CD4-positive, CD25-positive, alpha-beta regulatory T cell (primary cell): ENCODE data around the gene NOL4L. TPM values are rescaled to one million over a fixed set of nuclear protein-coding genes. Genes with fewer than 3 reads are reported as not detected.

ENCODE experiments used
- ATAC-seq, 2 donors: fragments of 150-1000 bp; cut with Tn5 transposase; one replicate each; pipeline ENCODE4 v1.10.0; 2021; ENCODE audit warnings: low read depth in 2 of 2, moderate number of reproducible peaks in 2 of 2, moderate library complexity in 1 of 2
- DNase-seq, 3 donors: peaks; one replicate each; pipeline versions ENCODE4 v3.0.0 to v3.0.0-alpha.2; 2012 to 2022; ENCODE audit warnings: mixed read lengths in 1 of 3
- H3K27ac ChIP-seq: one replicate; pipeline ENCODE4 v1.7.0; 2013; ENCODE audit warnings: mild to moderate bottlenecking, low read length; ENCODE audit not compliant: insufficient read depth, poor library complexity, severe bottlenecking
- H3K27me3 ChIP-seq: one replicate; pipeline ENCODE4 v1.7.0; 2013; ENCODE audit warnings: low read length; ENCODE audit not compliant: control insufficient read depth, insufficient read depth
- H3K36me3 ChIP-seq: one replicate; pipeline ENCODE4 v1.7.0; 2013; ENCODE audit warnings: mild to moderate bottlenecking, low read length, moderate library complexity; ENCODE audit not compliant: control insufficient read depth, insufficient read depth
- H3K4me1 ChIP-seq: 2 replicates; pipeline ENCODE4 v1.7.0; 2013; ENCODE audit warnings: mild to moderate bottlenecking, low read length; ENCODE audit not compliant: insufficient read depth, control insufficient read depth, poor library complexity, severe bottlenecking
- H3K4me3 ChIP-seq: one replicate; pipeline ENCODE4 v1.7.0; 2013; ENCODE audit warnings: low read depth, mild to moderate bottlenecking, low read length, moderate library complexity
- H3K9me3 ChIP-seq, 2 experiments: 1 replicate in 1 of 2; 2 replicates in 1 of 2; pipeline ENCODE4 v1.7.0; 2013; ENCODE audit warnings: low read length in 2 of 2, mild to moderate bottlenecking in 1 of 2, moderate library complexity in 1 of 2; ENCODE audit not compliant: control insufficient read depth in 2 of 2
- H3K27ac Mint-ChIP-seq, 3 donors: one replicate each; pipeline ENCODE4 v1.8.0; 2020 to 2022; ENCODE audit warnings: mild to moderate bottlenecking in 3 of 3, mixed read lengths in 3 of 3, moderate library complexity in 2 of 3
- H3K27me3 Mint-ChIP-seq: one replicate; pipeline ENCODE4 v1.8.0; 2022; ENCODE audit warnings: mild to moderate bottlenecking, mixed read lengths
- H3K36me3 Mint-ChIP-seq: one replicate; pipeline ENCODE4 v1.8.0; 2020; ENCODE audit warnings: mixed read lengths
- H3K4me1 Mint-ChIP-seq, 4 donors: one replicate each; pipeline ENCODE4 v1.8.0; 2020 to 2022; ENCODE audit warnings: mixed read lengths in 4 of 4, mild to moderate bottlenecking in 1 of 4
- H3K4me3 Mint-ChIP-seq, 4 donors: one replicate each; pipeline ENCODE4 v1.8.0; 2020 to 2022; ENCODE audit warnings: mild to moderate bottlenecking in 4 of 4, mixed read lengths in 4 of 4, moderate library complexity in 3 of 4
- H3K9me3 Mint-ChIP-seq, 7 donors: one replicate each; pipeline ENCODE4 v1.8.0; 2020 to 2022; ENCODE audit warnings: mixed read lengths in 7 of 7, mild to moderate bottlenecking in 3 of 7, moderate library complexity in 2 of 7
- polyA plus RNA-seq, 4 donors: library from polyadenylated mRNA; unstranded; fragments of 300-500 nt; fragmentation: Illumina TruSeq; gene quantifications; one replicate each; pipeline ENCODE4 v1.2.3, GENCODE V29; 2021
- total RNA-seq: library from RNA; stranded (reverse); gene quantifications from one replicate; pipeline ENCODE4 v1.2.3, GENCODE V29; 2022

NOL4L gene
- total and polyA plus RNA-seq, 5 donors from 2014 or later: 7.1 to 84.8 (median 10.8) TPM

DNA sequence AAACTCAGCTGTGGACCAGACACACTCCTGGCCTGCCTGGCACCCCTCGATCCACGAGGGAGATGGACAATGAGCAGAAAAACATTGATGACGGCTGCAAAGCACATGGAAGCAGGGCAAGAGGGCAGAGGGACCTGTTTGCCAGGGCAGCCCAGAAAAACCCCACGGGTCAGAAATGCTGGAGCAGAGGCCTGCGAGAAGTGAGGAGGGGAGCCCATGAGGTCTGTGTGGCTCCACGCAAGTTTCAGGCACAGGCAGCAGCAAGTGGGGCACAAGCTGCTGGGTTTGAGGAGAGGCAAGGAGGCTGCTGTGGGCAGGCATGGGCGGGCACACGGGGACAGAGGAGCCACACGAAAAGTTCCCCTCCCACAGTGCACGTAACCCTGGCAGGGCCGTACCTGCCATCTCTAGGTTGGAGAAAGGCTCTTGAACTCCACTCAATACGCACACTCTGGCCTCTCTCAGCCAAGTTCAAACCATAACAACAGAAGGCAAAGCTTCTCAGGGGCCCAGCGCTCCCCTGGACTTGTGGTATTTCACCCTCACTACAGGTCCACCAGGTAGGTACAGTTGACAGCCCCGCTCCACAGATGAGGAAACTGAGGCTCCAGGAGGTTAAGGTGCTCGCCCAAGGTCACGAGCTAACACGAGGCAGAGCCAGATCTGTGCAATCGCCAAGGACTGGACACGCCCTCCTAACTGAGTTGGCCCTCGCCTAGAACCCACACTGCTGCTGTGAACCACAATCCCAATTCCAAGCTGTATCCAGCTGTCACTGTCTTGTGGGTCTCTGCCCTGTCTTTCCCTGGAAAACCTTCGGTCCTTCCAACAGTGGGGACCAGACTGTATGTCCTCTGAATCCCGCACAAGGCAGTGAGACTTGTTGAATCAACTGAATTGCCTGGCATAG is 108.2 kb downstream of the NOL4L start:
- Mint-ChIP-seq H3K36me3 (no peaks in the 10 kb centered on the region), H3K27me3 (no peaks in the 10 kb centered on the region), H3K9me3 (no peaks in the 10 kb centered on the region), H3K27ac (peak overlapping the region; percentile 87 to 93 (median 90)), H3K4me1 (peaks cover 0 to 62% (median 31%) of the 10 kb centered on the region in 4 donors), H3K4me3 (peak overlapping the region; percentile 36 to 79 (median 70))
- DNase-seq (no peak), ATAC-seq (no peak)
- Histone ChIP-seq H3K36me3 (peaks cover 20% of the 10 kb centered on the region), H3K27me3 (no peaks in the 10 kb centered on the region), H3K4me3 (no peak overlapping the region), H3K9me3 (no peaks in the 10 kb centered on the region), H3K4me1 (peaks cover 23% of the 10 kb centered on the region), H3K27ac (no peak overlapping the region)

DNA sequence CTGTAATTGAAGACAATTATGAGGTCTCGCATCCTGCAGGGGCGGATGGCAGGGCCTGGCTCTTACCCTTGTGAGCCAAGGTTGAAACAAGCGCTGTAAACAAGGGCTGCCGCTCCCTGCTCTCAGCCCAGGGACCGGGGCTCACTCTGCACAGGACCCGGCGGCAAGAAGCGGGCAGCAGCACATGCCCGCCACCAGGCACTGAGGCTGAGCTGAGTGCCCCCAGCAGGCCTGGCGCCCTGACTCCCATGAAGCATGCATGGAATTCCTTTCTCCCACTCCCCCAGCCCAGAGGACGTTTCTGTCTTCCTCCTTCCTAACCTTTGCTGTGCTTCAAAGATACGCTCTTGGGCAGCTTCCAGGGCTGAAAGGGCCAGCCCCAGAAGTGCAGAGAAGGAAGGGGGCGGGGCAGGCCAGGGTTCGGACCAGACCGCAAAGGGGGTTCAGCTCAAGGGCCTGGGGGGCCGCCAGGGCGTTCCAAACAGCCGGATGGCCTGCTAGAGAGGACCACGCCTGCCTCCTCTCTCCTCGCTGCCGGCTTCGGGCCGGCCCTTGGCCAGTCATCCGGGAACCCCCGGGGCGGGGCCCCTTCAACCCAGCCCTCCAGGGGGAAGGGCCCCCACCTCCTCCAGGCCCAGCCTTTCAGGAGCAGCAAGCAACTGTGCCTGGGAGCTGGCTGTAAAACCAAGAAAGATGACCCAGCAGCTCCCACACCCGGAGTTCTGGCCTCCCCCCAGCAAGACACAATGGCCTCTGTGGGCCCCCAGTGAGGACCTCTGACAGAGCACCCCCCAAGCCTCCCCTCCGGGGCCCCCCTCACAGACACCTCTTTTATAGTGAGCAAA is 109.9 kb downstream of the NOL4L start:
- H3K27ac ChIP-seq: peak overlapping the region; percentile 49
- H3K36me3 ChIP-seq: peaks cover 25% of the 10 kb centered on the region
- Mint-ChIP-seq H3K27me3 (no peaks in the 10 kb centered on the region), H3K4me1 (peaks cover 0 to 60% (median 29%) of the 10 kb centered on the region in 4 donors), H3K4me3 (no peak overlapping the region), H3K27ac (peak overlapping the region in 2 of 3 donors; percentile 60 to 87), H3K36me3 (no peaks in the 10 kb centered on the region), H3K9me3 (no peaks in the 10 kb centered on the region)
- H3K4me3 ChIP-seq: no peak overlapping the region
- DNase-seq: no peak
- H3K4me1 ChIP-seq: peaks cover 13% of the 10 kb centered on the region
- no peak for ATAC-seq
- H3K9me3 ChIP-seq: no peaks in the 10 kb centered on the region
- H3K27me3 ChIP-seq: no peaks in the 10 kb centered on the region

DNA sequence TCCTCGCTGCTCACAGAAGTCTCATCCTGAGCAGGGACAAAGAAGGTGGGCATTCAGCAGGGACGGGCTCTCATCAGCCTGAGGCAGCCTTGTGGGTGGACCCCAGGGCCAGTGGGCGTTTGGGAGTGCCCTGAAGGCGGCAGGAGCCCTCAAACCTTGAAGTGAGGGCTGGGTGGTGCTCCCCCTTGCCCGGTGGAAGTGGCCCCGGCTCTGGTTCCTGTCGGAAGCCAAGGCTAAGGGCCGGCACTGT is 110.5 kb downstream of the NOL4L start:
- Histone ChIP-seq H3K27me3 (no peaks in the 10 kb centered on the region), H3K27ac (no peak overlapping the region), H3K36me3 (peaks cover 25% of the 10 kb centered on the region), H3K4me3 (no peak overlapping the region), H3K4me1 (peaks cover 13% of the 10 kb centered on the region), H3K9me3 (no peaks in the 10 kb centered on the region)
- H3K4me1 Mint-ChIP-seq: peaks cover 0 to 57% (median 25%) of the 10 kb centered on the region in 4 donors
- H3K4me3 Mint-ChIP-seq: no peak overlapping the region
- no peaks in the 10 kb centered on the region for H3K9me3 Mint-ChIP-seq
- H3K36me3 Mint-ChIP-seq: no peaks in the 10 kb centered on the region
- no peak overlapping the region for H3K27ac Mint-ChIP-seq
- no peak for ATAC-seq
- DNase-seq: no peak
- no peaks in the 10 kb centered on the region for H3K27me3 Mint-ChIP-seq

DNA sequence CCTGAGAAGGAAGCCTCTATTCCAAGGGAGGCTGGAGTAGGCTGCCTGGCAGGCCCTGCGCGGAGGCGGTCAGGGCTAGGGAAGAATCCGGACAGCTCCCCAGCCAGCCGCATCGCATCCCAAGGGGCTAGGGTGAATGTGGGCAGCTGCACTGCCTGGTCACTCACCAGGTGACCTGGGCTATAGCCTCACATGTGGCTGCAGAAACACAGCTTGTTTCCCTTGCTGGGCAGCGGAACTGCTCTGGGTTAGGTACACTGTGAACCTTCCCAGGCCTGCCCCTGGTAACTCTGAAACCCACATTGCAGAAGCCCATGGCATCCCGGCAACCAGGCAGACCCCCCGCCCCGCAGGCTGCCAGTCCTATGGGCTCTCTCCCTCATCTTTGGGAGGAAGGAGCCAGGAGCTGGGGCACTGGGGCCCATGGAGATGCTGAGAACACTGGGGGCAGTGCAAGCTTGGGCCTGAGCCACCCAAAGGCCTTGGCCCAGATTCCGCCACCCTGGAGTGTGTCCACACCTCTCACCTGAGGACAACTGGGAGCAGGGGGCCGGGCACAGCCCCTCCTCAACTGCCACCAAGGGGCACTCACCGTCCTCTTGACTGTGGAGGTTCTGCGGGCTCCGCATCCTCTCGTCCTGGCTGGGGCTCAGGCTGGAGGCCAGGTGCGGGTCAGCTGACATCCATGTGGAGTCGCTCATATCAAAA is 111.0 kb downstream of the NOL4L start:
- H3K36me3 ChIP-seq: peaks cover 25% of the 10 kb centered on the region
- Mint-ChIP-seq H3K36me3 (no peaks in the 10 kb centered on the region), H3K27ac (no peak overlapping the region), H3K27me3 (no peaks in the 10 kb centered on the region), H3K4me1 (peaks cover 0 to 52% (median 21%) of the 10 kb centered on the region in 4 donors), H3K4me3 (no peak overlapping the region), H3K9me3 (no peaks in the 10 kb centered on the region)
- peaks cover 13% of the 10 kb centered on the region for H3K4me1 ChIP-seq
- no peaks in the 10 kb centered on the region for H3K9me3 ChIP-seq
- DNase-seq: no peak
- H3K27me3 ChIP-seq: no peaks in the 10 kb centered on the region
- H3K27ac ChIP-seq: no peak overlapping the region
- ATAC-seq: no peak
- no peak overlapping the region for H3K4me3 ChIP-seq

DNA sequence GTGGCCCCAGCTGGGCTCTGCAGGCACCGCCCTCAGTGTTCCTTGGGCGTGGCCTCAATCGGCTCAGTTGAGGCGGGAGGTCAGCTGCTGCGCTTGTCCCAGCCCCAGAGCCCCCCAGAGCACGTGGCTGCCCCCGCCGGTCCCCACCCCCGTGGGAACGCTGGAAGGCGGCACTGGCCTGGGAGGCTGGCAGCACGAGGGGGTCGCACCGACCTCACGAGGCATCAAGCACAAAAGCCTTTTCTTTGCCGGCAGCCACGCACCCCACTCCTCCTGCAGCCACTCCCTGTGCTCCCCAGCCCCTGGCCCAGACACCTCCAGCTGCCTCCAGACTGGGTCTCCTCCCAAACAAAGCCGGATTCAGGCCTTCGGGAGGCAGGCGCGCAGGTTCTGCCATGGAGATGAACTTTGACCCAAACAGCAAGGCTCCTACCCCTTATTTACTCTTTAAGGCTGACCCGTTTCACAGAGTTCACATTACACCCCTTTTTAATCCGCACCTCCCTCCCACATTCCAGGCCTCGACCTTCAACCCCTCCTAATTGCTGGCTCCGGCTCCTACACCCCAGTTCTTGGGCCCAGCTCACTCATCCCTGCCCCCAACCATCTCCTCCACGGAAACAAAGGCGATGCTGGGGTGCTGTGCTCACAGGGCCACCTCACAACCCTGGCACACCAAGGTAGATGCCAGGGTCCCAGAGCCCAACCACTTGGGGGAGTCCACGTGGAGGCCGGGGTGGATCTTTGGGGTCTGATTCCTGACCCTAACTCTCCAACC is 111.7 kb downstream of the NOL4L start:
- Mint-ChIP-seq H3K27ac (peak overlapping the region in 1 of 3 donors; percentile 63), H3K4me3 (no peak overlapping the region), H3K4me1 (peaks cover 0 to 48% (median 20%) of the 10 kb centered on the region in 4 donors), H3K9me3 (no peaks in the 10 kb centered on the region), H3K27me3 (no peaks in the 10 kb centered on the region), H3K36me3 (no peaks in the 10 kb centered on the region)
- Histone ChIP-seq H3K4me1 (peaks cover 10% of the 10 kb centered on the region), H3K36me3 (peaks cover 25% of the 10 kb centered on the region), H3K4me3 (no peak overlapping the region), H3K9me3 (no peaks in the 10 kb centered on the region), H3K27me3 (no peaks in the 10 kb centered on the region), H3K27ac (peak overlapping the region; percentile 10)
- DNase-seq (no peak), ATAC-seq (no peak)

DNA sequence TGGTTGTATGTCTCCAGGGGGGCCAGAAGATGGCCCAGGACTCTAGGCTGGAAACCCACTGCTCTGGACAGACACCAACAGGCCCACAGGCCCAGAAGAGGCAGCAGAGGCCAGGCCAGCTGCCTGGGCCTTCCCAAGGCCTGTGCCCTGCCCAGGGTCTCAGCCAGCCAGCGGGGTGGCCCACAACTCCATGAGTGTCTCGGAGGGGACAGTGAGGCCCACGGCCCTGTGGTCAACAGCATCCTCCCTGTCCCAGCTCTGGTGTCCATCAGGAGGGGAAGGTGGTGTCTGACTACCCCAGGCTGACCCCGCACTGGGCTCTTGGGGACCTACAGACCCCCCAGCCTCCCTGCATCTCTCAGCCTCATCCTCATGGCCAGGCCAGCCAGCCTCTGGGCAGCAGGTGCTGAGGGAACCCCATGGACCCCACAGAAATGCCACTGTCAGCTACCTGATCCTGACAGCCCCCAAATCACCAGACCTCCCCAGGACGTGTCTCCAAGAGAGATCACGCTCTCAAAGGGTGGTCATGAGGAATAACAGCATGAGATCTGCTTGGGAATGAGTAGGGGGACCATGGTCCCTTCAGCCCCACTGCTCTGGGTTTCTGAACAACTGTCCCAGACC is 112.4 kb downstream of the NOL4L start:
- DNase-seq: no peak
- peaks cover 0 to 41% (median 14%) of the 10 kb centered on the region in 4 donors for H3K4me1 Mint-ChIP-seq
- Histone ChIP-seq H3K9me3 (no peaks in the 10 kb centered on the region), H3K36me3 (peaks cover 25% of the 10 kb centered on the region), H3K4me1 (peaks cover 5% of the 10 kb centered on the region), H3K27me3 (no peaks in the 10 kb centered on the region), H3K4me3 (no peak overlapping the region), H3K27ac (no peak overlapping the region)
- H3K27ac Mint-ChIP-seq: no peak overlapping the region
- H3K4me3 Mint-ChIP-seq: no peak overlapping the region
- no peaks in the 10 kb centered on the region for H3K36me3 Mint-ChIP-seq
- ATAC-seq: no peak
- no peaks in the 10 kb centered on the region for H3K9me3 Mint-ChIP-seq
- H3K27me3 Mint-ChIP-seq: no peaks in the 10 kb centered on the region

DNA sequence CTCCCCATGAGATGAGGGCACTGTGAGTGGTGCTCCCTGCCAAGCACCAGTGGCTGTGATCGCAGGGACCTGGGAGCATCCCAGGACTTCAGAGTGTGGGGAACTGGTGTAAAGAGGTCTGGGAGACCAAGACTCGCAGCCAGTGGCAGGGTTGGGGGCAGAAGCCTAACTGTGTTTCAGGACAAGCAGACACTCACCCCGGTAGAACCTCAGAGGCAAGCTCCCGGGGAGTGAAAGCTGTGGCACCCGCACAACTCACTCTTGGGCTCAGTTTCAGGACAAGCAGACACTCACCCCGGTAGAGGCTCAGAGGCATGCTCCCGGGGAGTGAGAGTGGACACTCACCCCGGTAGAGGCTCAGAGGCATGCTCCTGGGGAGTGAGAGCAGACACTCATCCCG is 114.2 kb downstream of the NOL4L start:
- DNase-seq (no peak), ATAC-seq (no peak)
- H3K27ac ChIP-seq: no peak overlapping the region
- H3K4me3 ChIP-seq: no peak overlapping the region
- H3K4me1 Mint-ChIP-seq: peaks cover 0 to 23% (median 4%) of the 10 kb centered on the region in 4 donors
- H3K36me3 Mint-ChIP-seq: no peaks in the 10 kb centered on the region
- no peaks in the 10 kb centered on the region for H3K27me3 Mint-ChIP-seq
- H3K9me3 ChIP-seq: no peaks in the 10 kb centered on the region
- H3K27ac Mint-ChIP-seq: no peak overlapping the region
- H3K27me3 ChIP-seq: no peaks in the 10 kb centered on the region
- no peaks in the 10 kb centered on the region for H3K9me3 Mint-ChIP-seq
- peaks cover 27% of the 10 kb centered on the region for H3K36me3 ChIP-seq
- no peak overlapping the region for H3K4me3 Mint-ChIP-seq
- H3K4me1 ChIP-seq: no peaks in the 10 kb centered on the region
